D721Med (cell line): ENCODE results near the gene DLD.

Experiments
- DNase-seq: peaks from one replicate; pipeline ENCODE4 v3.0.0; 2011; ENCODE audit warnings: low spot score; ENCODE audit not compliant: insufficient read length
- FAIRE-seq: peaks from 2 replicates; lab custom pipeline; 2011; peaks lifted over from hg19 to GRCh38; lab: Jason Lieb, UNC
- TF ChIP-seq, protein P1 (sequence below): IDR thresholded peaks from 2 replicates; pipeline ENCODE4 v1.5.1; 2012; ENCODE audit warnings: mild to moderate bottlenecking, control low read depth; ENCODE audit not compliant: insufficient read depth; ENCODE audit errors: missing control alignments

The DLD gene

GRCh38 chr7:107932805-107933204 lies 41.8 kb downstream of the DLD start:
- FAIRE-seq = no peak
- TF ChIP-seq, protein P1, sequence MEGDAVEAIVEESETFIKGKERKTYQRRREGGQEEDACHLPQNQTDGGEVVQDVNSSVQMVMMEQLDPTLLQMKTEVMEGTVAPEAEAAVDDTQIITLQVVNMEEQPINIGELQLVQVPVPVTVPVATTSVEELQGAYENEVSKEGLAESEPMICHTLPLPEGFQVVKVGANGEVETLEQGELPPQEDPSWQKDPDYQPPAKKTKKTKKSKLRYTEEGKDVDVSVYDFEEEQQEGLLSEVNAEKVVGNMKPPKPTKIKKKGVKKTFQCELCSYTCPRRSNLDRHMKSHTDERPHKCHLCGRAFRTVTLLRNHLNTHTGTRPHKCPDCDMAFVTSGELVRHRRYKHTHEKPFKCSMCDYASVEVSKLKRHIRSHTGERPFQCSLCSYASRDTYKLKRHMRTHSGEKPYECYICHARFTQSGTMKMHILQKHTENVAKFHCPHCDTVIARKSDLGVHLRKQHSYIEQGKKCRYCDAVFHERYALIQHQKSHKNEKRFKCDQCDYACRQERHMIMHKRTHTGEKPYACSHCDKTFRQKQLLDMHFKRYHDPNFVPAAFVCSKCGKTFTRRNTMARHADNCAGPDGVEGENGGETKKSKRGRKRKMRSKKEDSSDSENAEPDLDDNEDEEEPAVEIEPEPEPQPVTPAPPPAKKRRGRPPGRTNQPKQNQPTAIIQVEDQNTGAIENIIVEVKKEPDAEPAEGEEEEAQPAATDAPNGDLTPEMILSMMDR = no peak

GRCh38 chr7:107933386-107934013 lies 42.5 kb downstream of the DLD start:
- FAIRE-seq = no peak
- no peak for DNase-seq
- TF ChIP-seq, protein P1 = no peak

More at GRCh38 chr7:107932805-107933204, 41.8 kb downstream of the DLD start:
- no peak for DNase-seq

DNA sequence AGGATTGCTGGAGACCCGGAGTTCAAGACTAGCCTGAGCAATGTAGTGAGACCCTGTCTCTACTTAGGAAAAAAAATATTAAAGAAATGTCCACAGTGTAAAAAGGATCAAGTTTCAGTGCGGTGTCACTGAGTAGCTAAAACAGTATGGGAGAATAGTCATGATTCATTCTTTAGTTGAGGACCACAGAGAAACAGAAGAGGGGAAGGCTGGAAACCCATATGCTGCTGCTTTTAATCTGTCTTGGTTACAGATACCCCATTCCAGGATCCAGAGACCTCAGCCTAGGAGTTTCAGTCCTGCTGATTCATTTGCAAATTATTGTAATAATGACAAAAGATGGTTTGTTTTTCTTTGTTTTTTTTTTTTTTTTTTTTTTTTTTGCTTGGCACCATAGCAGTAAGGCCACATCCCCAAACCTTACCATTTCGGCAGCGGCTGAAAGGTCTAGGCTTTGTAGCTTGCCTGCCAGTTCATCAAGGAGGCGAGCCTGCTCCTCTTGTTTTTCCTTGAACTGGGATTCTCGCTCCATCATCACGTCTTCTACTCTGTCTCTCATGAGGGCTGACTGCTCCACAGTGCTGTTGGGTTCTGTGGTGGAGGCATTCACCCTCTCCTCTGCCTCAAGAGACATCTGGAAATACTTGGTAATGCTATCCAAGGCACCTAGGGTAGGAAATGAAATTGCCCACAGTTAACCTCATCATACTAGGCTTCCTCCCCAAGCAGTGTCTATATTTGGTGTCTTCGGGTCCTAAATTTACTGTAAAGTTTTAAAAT lies 44.2 kb downstream of the DLD start:
- FAIRE-seq (no peak), DNase-seq (no peak)
- TF ChIP-seq, protein P1 = no peak

DNA sequence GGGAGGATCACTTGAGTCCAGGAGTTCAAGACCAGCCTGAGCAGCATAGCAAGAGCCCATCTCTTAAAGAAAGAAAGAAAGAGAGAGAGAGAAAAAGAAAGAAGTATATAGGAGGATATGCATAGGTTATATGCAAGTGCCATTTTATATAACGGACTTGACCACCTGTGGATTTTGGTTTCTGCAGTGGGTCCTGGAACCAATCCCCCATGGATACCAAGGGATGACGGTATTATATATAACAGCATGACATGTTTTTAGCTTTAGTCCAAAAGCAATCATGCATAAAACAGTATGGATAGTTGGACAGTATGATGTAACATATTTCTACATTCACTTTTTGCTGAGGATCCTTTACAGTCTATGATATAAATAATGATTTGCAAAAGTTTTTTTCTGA lies 45.3 kb downstream of the DLD start:
- no peak for FAIRE-seq
- TF ChIP-seq, protein P1 = no peak
- no peak for DNase-seq

GRCh38 chr7:107937531-107937930 lies 46.5 kb downstream of the DLD start:
- DNase-seq (no peak), FAIRE-seq (no peak)
- TF ChIP-seq, protein P1 = no peak

DNA sequence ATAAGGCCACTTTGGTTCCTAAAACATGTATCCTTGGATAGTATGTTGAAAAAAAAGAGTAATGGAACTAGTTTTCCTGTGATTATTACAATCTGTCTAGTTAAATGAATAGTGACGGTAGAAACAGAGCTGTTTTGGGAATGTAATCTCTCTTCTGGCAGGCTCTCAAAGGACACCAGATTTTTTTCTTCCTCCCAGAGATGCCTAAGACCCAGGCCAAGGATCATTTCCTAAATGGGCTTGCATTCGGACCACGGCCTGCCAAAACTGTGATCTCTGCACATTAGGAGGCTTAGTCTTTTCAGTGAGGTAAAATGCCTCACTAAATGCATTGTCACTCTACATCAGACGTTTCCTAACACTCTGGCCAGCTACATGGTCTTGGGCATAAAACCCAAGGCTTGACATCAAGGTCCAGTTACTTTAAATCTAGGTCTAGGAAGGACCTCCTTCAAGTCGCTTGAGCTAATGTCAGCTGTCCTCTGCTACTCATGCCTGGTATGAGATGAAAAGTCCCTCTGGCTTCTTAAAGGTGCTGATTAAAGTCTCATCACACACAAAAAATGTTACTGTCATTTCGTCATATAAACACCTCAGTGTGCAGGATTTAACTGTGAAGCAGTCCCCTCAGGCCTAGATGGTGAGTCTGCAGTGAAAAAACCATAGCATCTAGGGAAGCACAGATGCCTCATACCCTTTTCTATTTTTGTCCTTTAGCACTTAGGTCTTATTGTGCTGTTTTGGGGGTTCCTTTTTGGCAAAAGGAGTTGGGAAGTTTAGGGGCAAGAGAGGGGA lies 47.7 kb downstream of the DLD start:
- TF ChIP-seq, protein P1 = no peak
- no peak for FAIRE-seq

More for the DNA sequence above, 47.7 kb downstream of the DLD start:
- no peak for DNase-seq
